Peyer's patch (tissue), 4 donors: ENCODE measurements around the gene GOLGA6L10.
"Not testable (repeated sequence)": the region's sequence is repeated elsewhere in the genome, so short reads cannot be mapped to it uniquely, and the experiment has no call there.

ENCODE experiments used
- POLR2A ChIP-seq, 2 donors: fragments of 450-650 bp; IDR thresholded peaks; one replicate each; pipeline ENCODE4 v1.5.1; 2017; ENCODE audit warnings: antibody characterized with exemption in 2 of 2, mild to moderate bottlenecking in 2 of 2, moderate library complexity in 2 of 2
- TF ChIP-seq, protein P1 (sequence below), 6 experiments: fragments of 450-650 bp in 4 of 6; fragments of 200-600 bp in 2 of 6; sonication (generic) in 1 of 6; IDR thresholded peaks; one replicate each; pipeline ENCODE4 v1.5.1; 2017 to 2019; ENCODE audit warnings: antibody characterized with exemption in 6 of 6, mild to moderate bottlenecking in 3 of 6, moderate library complexity in 1 of 6

DNA sequence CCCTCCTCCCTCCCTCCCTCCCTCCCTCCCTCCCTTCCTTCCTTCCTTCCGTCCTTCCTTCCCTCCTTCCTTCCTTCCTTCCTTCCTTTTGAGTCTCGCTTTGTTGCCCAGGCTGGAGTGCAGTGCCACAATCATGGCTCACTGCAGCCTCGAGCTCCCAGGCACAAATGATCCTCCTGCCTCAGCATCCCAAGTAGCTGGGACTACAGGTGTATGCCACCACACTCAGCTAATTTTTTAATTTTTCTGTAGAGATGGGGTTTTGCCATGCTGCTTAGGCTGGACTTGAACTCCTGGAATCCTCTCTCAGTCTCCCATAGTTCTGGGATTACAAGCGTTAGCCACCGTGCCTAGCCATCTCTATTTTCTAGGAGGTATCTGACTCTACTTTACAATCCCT lies 38.0 kb downstream of the GOLGA6L10 start:
- TF ChIP-seq, protein P1, sequence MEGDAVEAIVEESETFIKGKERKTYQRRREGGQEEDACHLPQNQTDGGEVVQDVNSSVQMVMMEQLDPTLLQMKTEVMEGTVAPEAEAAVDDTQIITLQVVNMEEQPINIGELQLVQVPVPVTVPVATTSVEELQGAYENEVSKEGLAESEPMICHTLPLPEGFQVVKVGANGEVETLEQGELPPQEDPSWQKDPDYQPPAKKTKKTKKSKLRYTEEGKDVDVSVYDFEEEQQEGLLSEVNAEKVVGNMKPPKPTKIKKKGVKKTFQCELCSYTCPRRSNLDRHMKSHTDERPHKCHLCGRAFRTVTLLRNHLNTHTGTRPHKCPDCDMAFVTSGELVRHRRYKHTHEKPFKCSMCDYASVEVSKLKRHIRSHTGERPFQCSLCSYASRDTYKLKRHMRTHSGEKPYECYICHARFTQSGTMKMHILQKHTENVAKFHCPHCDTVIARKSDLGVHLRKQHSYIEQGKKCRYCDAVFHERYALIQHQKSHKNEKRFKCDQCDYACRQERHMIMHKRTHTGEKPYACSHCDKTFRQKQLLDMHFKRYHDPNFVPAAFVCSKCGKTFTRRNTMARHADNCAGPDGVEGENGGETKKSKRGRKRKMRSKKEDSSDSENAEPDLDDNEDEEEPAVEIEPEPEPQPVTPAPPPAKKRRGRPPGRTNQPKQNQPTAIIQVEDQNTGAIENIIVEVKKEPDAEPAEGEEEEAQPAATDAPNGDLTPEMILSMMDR (IDR thresholded peaks at IDR 0.05), result not testable (repeated sequence)
- TF ChIP-seq POLR2A (IDR thresholded peaks at IDR 0.05), result not testable (repeated sequence)
